Natural killer cell (primary cell): ENCODE measurements around the gene ARNT2. TPM values are rescaled to one million over a fixed set of nuclear protein-coding genes. Genes with fewer than 3 reads are reported as not detected.

Experiments used
- ATAC-seq, 3 donors: fragments of 150-1000 bp in 2 of 3; fragments of 200-7000 bp in 1 of 3; cut with Tn5 transposase; 1 replicate in 1 of 3; 2 replicates in 2 of 3; pipeline ENCODE4 v1.10.0; 2021; ENCODE audit warnings: mild to moderate bottlenecking in 2 of 3, moderate library complexity in 2 of 3
- DNase-seq, 2 donors: peaks; one replicate each; pipeline versions ENCODE4 v3.0.0 to v3.0.0-alpha.2; 2013 to 2021; ENCODE audit warnings: mixed read lengths in 1 of 2
- H3K27ac ChIP-seq: one replicate; pipeline ENCODE4 v1.5.1; 2013; ENCODE audit warnings: mild to moderate bottlenecking, low read length
- H3K27me3 ChIP-seq: one replicate; pipeline ENCODE4 v1.6.1; 2013; ENCODE audit warnings: low read length; ENCODE audit not compliant: control insufficient read depth, insufficient read depth
- H3K36me3 ChIP-seq: one replicate; pipeline ENCODE4 v1.6.1; 2013; ENCODE audit warnings: low read length; ENCODE audit not compliant: control insufficient read depth, insufficient read depth
- H3K4me1 ChIP-seq: one replicate; pipeline ENCODE4 v1.6.1; 2013; ENCODE audit warnings: low read length; ENCODE audit not compliant: control insufficient read depth, insufficient read depth
- H3K4me3 ChIP-seq: one replicate; pipeline ENCODE4 v1.5.1; 2013; ENCODE audit warnings: low read length
- H3K9me3 ChIP-seq: one replicate; pipeline ENCODE4 v1.6.1; 2013; ENCODE audit warnings: low read length; ENCODE audit not compliant: control insufficient read depth, insufficient read depth
- H3K27ac Mint-ChIP-seq, 2 donors: one replicate each; pipeline ENCODE4 v1.8.0; 2022; ENCODE audit warnings: mild to moderate bottlenecking in 2 of 2, mixed read lengths in 2 of 2, moderate library complexity in 1 of 2
- H3K27me3 Mint-ChIP-seq, 2 donors: one replicate each; pipeline ENCODE4 v1.8.0; 2022; ENCODE audit warnings: low read depth in 2 of 2, mixed read lengths in 2 of 2
- H3K36me3 Mint-ChIP-seq: one replicate; pipeline ENCODE4 v1.8.0; 2022; ENCODE audit warnings: mixed read lengths
- H3K4me1 Mint-ChIP-seq, 2 donors: one replicate each; pipeline ENCODE4 v1.8.0; 2022; ENCODE audit warnings: mixed read lengths in 2 of 2
- H3K4me3 Mint-ChIP-seq: one replicate; pipeline ENCODE4 v1.8.0; 2022; ENCODE audit warnings: mild to moderate bottlenecking, moderate library complexity, mixed read lengths
- H3K9me3 Mint-ChIP-seq, 2 donors: one replicate each; pipeline ENCODE4 v1.8.0; 2022; ENCODE audit warnings: mixed read lengths in 2 of 2
- CTCF ChIP-seq: fragments of 200-600 bp; IDR thresholded peaks from one replicate; pipeline ENCODE4 v1.8.0; 2022; ENCODE audit warnings: antibody characterized with exemption
- WGBS: methylation state at CpG from one replicate; pipeline ENCODE4 v1.1.7; 2013; ENCODE audit warnings: missing lambda C conversion rate; ENCODE audit not compliant: insufficient coverage; 5-methylcytosine and 5-hydroxymethylcytosine counted together
- intact Hi-C: fragments of 100-400 bp; cut with micrococcal nuclease; formaldehyde crosslinking; loops from one replicate; pipeline ENCODE4 v1.14.2; 2022
- total RNA-seq, 4 donors: library from RNA; stranded (reverse); fragments of 120-200 nt in 1 of 4; gene quantifications; one replicate each; pipeline versions ENCODE4 v1.2.3 to v1.2.4, GENCODE V29; 2013 to 2022

Gene ARNT2
- total RNA-seq, 3 donors from 2014 or later (not counting 1 experiment from before 2014, with no cell fraction given) = not detected

- intact Hi-C loops = loop anchor here (10.0 kb wide), 1 partner anchor 155 kb away; the partner anchor contains the start of gene CEMIP
- 90% methylated on average over 1 of the region's 1 CpG for WGBS
- H3K4me1 Mint-ChIP-seq = no peaks in the 10 kb centered on the region
- H3K36me3 Mint-ChIP-seq = no peaks in the 10 kb centered on the region
- no peak for ATAC-seq
- Histone ChIP-seq H3K27ac (no peak overlapping the region), H3K4me3 (no peak overlapping the region), H3K36me3 (no peaks in the 10 kb centered on the region), H3K9me3 (no peaks in the 10 kb centered on the region), H3K27me3 (no peaks in the 10 kb centered on the region), H3K4me1 (no peaks in the 10 kb centered on the region)
- H3K27me3 Mint-ChIP-seq = peaks cover 27 to 37% of the 10 kb centered on the region in 2 donors
- H3K4me3 Mint-ChIP-seq = no peak overlapping the region
- no peak for DNase-seq
- no peak overlapping the region for H3K27ac Mint-ChIP-seq
- TF ChIP-seq CTCF = no peak
- no peaks in the 10 kb centered on the region for H3K9me3 Mint-ChIP-seq
Measured at GRCh38 chr15:80619680-80620079, 215.5 kb downstream of the ARNT2 start.

DNA sequence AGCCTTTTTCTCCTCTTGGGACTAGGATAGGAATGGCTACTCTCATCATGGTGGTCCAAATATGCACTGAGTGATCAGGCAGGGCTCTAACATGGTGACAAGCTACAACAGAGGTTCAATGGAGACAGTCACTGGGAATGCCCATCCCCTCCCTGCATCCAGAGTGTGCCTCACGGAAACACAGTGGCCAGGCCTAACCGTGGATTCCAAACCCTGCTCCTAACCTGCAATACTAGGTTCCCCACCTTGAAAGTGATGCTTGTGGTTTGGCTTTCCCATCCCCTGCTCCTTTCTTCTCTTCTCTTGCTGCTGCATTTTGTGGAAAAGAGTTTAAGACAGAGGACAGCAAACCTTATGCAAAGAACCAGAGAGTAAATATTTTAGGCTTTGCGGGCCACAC, 216.0 kb downstream of the ARNT2 start:
- Mint-ChIP-seq H3K4me3 (no peak overlapping the region), H3K9me3 (no peaks in the 10 kb centered on the region), H3K27me3 (peaks cover 31 to 37% of the 10 kb centered on the region in 2 donors), H3K27ac (no peak overlapping the region), H3K4me1 (no peaks in the 10 kb centered on the region), H3K36me3 (no peaks in the 10 kb centered on the region)
- Histone ChIP-seq H3K9me3 (no peaks in the 10 kb centered on the region), H3K27ac (no peak overlapping the region), H3K4me3 (no peak overlapping the region), H3K36me3 (no peaks in the 10 kb centered on the region), H3K4me1 (no peaks in the 10 kb centered on the region), H3K27me3 (no peaks in the 10 kb centered on the region)
- TF ChIP-seq CTCF = no peak
- ATAC-seq = no peak
- intact Hi-C loops = no loop called here
- no peak for DNase-seq
- 86% methylated on average over 3 of the region's 3 CpGs for WGBS

DNA sequence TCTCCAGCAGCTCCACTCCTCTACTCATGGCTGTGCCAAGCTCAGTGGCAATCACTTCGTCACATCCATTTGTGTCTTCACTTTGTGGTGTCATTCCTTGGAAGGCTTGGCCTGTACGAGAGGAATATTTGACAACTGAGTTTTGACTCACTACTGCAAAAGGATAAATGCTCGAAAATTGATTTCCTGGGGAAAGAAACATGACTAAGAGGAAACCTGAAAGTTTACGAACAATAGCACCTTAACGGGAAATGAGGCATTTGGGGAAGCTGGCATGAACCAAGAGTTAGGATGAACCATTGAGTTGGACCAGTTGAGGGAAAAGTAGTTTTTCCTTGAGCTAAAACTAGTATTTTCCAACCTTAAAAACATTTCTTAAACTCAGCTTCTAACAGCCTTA, 216.7 kb downstream of the ARNT2 start:
- H3K4me1 ChIP-seq = no peaks in the 10 kb centered on the region
- no peak overlapping the region for H3K4me3 Mint-ChIP-seq
- intact Hi-C loops = no loop called here
- no peaks in the 10 kb centered on the region for H3K9me3 ChIP-seq
- no peak overlapping the region for H3K27ac ChIP-seq
- DNase-seq = no peak
- no peak overlapping the region for H3K27ac Mint-ChIP-seq
- WGBS = 89% methylated on average over 5 of the region's 5 CpGs
- no peaks in the 10 kb centered on the region for H3K36me3 Mint-ChIP-seq
- H3K36me3 ChIP-seq = no peaks in the 10 kb centered on the region
- H3K9me3 Mint-ChIP-seq = no peaks in the 10 kb centered on the region
- no peaks in the 10 kb centered on the region for H3K4me1 Mint-ChIP-seq
- ATAC-seq = no peak
- no peak overlapping the region for H3K4me3 ChIP-seq
- no peak for TF ChIP-seq CTCF
- H3K27me3 ChIP-seq = no peaks in the 10 kb centered on the region
- peaks cover 25 to 37% of the 10 kb centered on the region in 2 donors for H3K27me3 Mint-ChIP-seq

DNA sequence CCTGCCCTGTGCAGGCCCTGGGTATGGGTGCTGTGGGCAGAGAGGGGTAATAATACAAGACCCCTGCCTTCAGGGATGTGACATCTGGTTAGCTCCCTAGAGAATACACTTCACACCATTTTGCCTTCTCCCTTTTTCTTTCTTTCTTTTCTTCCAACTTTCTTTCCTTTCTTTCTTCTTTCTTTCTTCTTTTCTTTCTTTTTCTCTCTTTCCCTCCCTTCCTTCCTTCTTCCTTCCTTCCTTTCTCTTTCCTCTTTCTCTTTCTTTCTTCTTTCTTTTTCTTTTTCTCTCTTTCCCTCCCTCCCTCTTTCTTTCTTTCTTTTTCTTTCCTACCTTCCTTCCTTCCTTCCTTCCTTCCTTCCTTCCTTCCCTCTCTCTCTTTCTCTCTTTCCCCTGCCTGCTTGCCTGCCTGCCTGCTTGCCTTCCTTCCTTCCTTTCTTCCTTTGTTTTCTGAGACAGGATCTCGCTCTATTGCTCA, 222.5 kb downstream of the ARNT2 start:
- Histone ChIP-seq H3K9me3 (no peaks in the 10 kb centered on the region), H3K27ac (no peak overlapping the region), H3K4me1 (no peaks in the 10 kb centered on the region), H3K27me3 (no peaks in the 10 kb centered on the region), H3K36me3 (no peaks in the 10 kb centered on the region), H3K4me3 (no peak overlapping the region)
- no peaks in the 10 kb centered on the region for H3K36me3 Mint-ChIP-seq
- WGBS = 72% methylated on average over 1 of the region's 1 CpG
- no peak for DNase-seq
- TF ChIP-seq CTCF = no peak
- no peaks in the 10 kb centered on the region for H3K4me1 Mint-ChIP-seq
- H3K4me3 Mint-ChIP-seq = no peak overlapping the region
- H3K9me3 Mint-ChIP-seq = no peaks in the 10 kb centered on the region
- no peak for ATAC-seq
- intact Hi-C loops = no loop called here
- peaks cover 7 to 10% of the 10 kb centered on the region in 2 donors for H3K27me3 Mint-ChIP-seq
- no peak overlapping the region for H3K27ac Mint-ChIP-seq
